Measurements from ENCODE around the gene HRG. TPM values are rescaled to one million over a fixed set of nuclear protein-coding genes. Genes with fewer than 3 reads are reported as not detected.

The HRG gene
- total and polyA plus RNA-seq, 2 donors (not counting 1 experiment from before 2014, with no cell fraction given) = not detected

GRCh38 chr3:186628756-186629155 is 37.1 kb upstream of the HRG start:
- H3K27me3 ChIP-seq (replicated peaks in 1 of 4; ENCODE audit: control extremely low read depth in 1 of 4, control insufficient read depth in 3 of 4, insufficient read depth in 4 of 4, low read length in 3 of 4) = peaks cover 0 to 6% (median 0%) of the 10 kb centered on the region in 4 experiments
- no peaks in the 10 kb centered on the region for H3K9me3 Mint-ChIP-seq (ENCODE audit: insufficient read depth)
- no peak overlapping the region for H3K4me2 ChIP-seq (replicated peaks; ENCODE audit: low read depth, low read length, poor library complexity, severe bottlenecking)
- no CpG with 5 or more reads among the region's 7 CpGs for WGBS (ENCODE audit: insufficient coverage)
- no peaks in the 10 kb centered on the region for H3K4me1 ChIP-seq (ENCODE audit: control insufficient read depth in 2 of 2, insufficient read depth in 2 of 2, low read length in 2 of 2)
- no peaks in the 10 kb centered on the region for H4K20me1 ChIP-seq (ENCODE audit: control insufficient read depth, insufficient read depth, low read length, poor library complexity, severe bottlenecking)
- no peak for TF ChIP-seq CTCF (IDR thresholded peaks at IDR 0.05)
- no peak for DNase-seq
- no peak overlapping the region for H3K4me3 ChIP-seq (ENCODE audit: control extremely low read depth in 1 of 5, extremely low read depth in 1 of 5, insufficient read depth in 1 of 5, low read depth in 2 of 5, low read length in 4 of 5)
- ATAC-seq (ENCODE audit: low read depth) = no peak
- ChIA-PET CTCF (no interaction called here), POLR2A (no interaction called here)
- no peaks in the 10 kb centered on the region for H3K9me3 ChIP-seq (ENCODE audit: control extremely low read depth in 1 of 3, control insufficient read depth in 2 of 3, insufficient read depth in 1 of 3, low read length in 2 of 3)
- no peak overlapping the region for H3K4me3 Mint-ChIP-seq
- peaks cover 15% of the 10 kb centered on the region for H3K27me3 Mint-ChIP-seq
- H3K27ac ChIP-seq (ENCODE audit: low read length in 2 of 2) = no peak overlapping the region
- no peak overlapping the region for H3K9ac ChIP-seq (ENCODE audit: low read length)
- H3K79me2 ChIP-seq (ENCODE audit: control insufficient read depth, insufficient read depth, low read length) = no peaks in the 10 kb centered on the region
- intact Hi-C loops (cut with micrococcal nuclease) = no loop called here
- H2AFZ ChIP-seq (ENCODE audit: insufficient read depth, low read depth, low read length, poor library complexity, severe bottlenecking) = no peak overlapping the region
- no peaks in the 10 kb centered on the region for H3K36me3 ChIP-seq (replicated peaks in 1 of 2; ENCODE audit: control extremely low read depth in 1 of 2, control insufficient read depth in 1 of 2, extremely low read depth in 1 of 2, insufficient read depth in 2 of 2, low read length in 1 of 2)
- H3K27ac Mint-ChIP-seq = no peak overlapping the region
- H3K4me1 Mint-ChIP-seq = no peaks in the 10 kb centered on the region

- intact Hi-C loops (cut with micrococcal nuclease) = no loop called here
These were observed 34.7 kb upstream of the HRG start for GRCh38 chr3:186630950-186631641.

More at GRCh38 chr3:186630950-186631641, 34.7 kb upstream of the HRG start:
- ATAC-seq (ENCODE audit: low read depth) = no peak
- Histone ChIP-seq H3K79me2 (ENCODE audit: control insufficient read depth, insufficient read depth, low read length) (no peaks in the 10 kb centered on the region), H2AFZ (ENCODE audit: insufficient read depth, low read depth, low read length, poor library complexity, severe bottlenecking) (no peak overlapping the region), H3K4me1 (ENCODE audit: control insufficient read depth in 2 of 2, insufficient read depth in 2 of 2, low read length in 2 of 2) (no peaks in the 10 kb centered on the region), H3K9ac (ENCODE audit: low read length) (no peak overlapping the region), H3K27ac (ENCODE audit: low read length in 2 of 2) (no peak overlapping the region), H4K20me1 (ENCODE audit: control insufficient read depth, insufficient read depth, low read length, poor library complexity, severe bottlenecking) (no peaks in the 10 kb centered on the region), H3K4me2 (replicated peaks; ENCODE audit: low read depth, low read length, poor library complexity, severe bottlenecking) (no peak overlapping the region), H3K4me3 (ENCODE audit: control extremely low read depth in 1 of 5, extremely low read depth in 1 of 5, insufficient read depth in 1 of 5, low read depth in 2 of 5, low read length in 4 of 5) (no peak overlapping the region), H3K36me3 (replicated peaks in 1 of 2; ENCODE audit: control extremely low read depth in 1 of 2, control insufficient read depth in 1 of 2, extremely low read depth in 1 of 2, insufficient read depth in 2 of 2, low read length in 1 of 2) (no peaks in the 10 kb centered on the region), H3K9me3 (ENCODE audit: control extremely low read depth in 1 of 3, control insufficient read depth in 2 of 3, insufficient read depth in 1 of 3, low read length in 2 of 3) (no peaks in the 10 kb centered on the region), H3K27me3 (replicated peaks in 1 of 4; ENCODE audit: control extremely low read depth in 1 of 4, control insufficient read depth in 3 of 4, insufficient read depth in 4 of 4, low read length in 3 of 4) (no peaks in the 10 kb centered on the region)
- 97% methylated on average over 5 of the region's 6 CpGs for WGBS (ENCODE audit: insufficient coverage)
- no peaks in the 10 kb centered on the region for H3K9me3 Mint-ChIP-seq (ENCODE audit: insufficient read depth)
- POLR2A ChIA-PET = no interaction called here
- no peak for DNase-seq
- H3K4me1 Mint-ChIP-seq = no peaks in the 10 kb centered on the region
- no peak overlapping the region for H3K4me3 Mint-ChIP-seq
- no peak for TF ChIP-seq CTCF (IDR thresholded peaks at IDR 0.05)
- no peak for TF ChIP-seq EZH2 (IDR thresholded peaks at IDR 0.05; ENCODE audit: borderline replicate concordance, insufficient read depth, low read depth, low read length, poor library complexity, severe bottlenecking)
- CTCF ChIA-PET = interaction anchor here (4.3 kb wide), 1 partner anchor 15 kb away, joined by 38 read pairs; no protein-coding TSS in a partner anchor
- no peak overlapping the region for H3K27ac Mint-ChIP-seq
- peaks cover 15% of the 10 kb centered on the region for H3K27me3 Mint-ChIP-seq
